ENCODE results near the gene YPEL1.
"Not testable (repeated sequence)": the region's sequence is repeated elsewhere in the genome, so short reads cannot be mapped to it uniquely, and the experiment has no call there.

The YPEL1 gene

DNA sequence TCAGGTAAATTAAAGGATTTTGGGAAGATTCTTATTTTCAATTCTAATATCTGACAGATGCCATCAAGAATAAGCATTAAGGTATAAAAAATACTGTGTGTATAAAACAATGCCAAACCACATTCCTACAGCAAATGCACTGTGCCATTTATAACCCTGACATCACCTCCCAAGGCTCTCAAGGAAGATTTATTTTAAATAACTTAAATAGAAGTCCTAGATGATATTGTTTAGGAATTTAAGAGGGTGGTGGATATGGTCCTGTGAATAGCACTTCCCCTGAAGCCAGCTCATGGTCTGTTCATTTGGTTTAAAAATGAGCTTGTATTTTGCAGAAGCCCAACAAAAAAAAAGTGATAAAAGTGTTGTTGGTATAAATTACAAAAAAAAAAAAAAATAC is 37.7 kb downstream of the YPEL1 start:
- peak; percentile 25 for DNase-seq

DNA sequence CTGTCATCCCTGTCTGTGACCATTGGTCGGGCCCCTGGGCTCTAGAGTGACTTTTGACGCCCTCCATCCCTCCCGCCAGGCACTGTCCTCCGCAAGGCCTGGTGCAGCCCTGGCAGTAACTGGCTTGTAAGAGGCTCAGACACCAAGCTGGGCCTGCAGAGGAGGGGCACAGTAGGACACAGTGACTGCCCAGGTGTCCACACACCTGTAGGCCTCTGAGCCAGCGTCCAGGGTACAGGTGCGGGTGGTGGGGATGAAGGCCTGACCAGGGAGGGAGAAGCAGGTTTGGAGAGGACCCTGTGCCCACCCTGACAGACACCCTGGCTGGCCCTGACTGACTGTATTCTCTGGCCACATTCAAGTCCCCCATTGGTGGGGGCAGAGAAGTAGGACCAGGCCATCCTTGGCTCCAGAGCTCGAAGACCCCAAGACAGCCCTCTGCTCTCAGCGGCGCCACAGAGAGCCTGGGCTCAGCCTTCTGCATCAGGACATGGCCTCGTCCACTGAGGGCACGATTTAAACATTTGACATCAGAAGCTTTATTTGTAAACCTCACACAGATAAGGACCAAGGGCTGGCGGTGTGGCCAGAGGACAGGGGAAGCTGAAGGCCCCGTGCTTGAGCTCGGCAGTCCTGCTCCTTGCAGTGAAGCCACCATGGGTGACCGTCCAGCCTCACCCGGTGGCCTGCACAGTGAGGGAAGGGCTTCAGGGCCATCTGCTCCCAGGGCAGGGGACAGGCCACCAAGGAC is 38.4 kb downstream of the YPEL1 start:
- no peak for DNase-seq

DNA sequence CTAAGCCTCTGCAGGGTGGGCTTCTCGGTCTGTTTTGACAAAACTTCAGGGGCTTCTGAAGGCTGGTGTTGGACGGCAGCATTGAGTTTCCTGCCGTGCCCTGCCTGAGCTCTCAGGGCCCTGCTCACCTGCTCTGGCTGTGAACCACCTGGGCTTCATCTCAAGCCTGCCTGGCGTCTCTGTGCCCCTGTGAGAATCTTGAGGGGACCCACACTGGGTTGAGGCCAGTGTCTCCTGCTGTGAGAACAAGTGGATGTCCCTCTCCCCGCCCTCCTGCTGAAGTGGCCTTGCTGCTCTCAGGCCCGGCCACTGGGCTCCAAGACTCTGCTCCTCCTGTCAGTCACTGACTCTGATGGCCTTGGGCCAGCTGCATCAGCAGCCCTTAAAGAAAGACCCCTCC is 39.5 kb downstream of the YPEL1 start:
- no peak for DNase-seq

DNA sequence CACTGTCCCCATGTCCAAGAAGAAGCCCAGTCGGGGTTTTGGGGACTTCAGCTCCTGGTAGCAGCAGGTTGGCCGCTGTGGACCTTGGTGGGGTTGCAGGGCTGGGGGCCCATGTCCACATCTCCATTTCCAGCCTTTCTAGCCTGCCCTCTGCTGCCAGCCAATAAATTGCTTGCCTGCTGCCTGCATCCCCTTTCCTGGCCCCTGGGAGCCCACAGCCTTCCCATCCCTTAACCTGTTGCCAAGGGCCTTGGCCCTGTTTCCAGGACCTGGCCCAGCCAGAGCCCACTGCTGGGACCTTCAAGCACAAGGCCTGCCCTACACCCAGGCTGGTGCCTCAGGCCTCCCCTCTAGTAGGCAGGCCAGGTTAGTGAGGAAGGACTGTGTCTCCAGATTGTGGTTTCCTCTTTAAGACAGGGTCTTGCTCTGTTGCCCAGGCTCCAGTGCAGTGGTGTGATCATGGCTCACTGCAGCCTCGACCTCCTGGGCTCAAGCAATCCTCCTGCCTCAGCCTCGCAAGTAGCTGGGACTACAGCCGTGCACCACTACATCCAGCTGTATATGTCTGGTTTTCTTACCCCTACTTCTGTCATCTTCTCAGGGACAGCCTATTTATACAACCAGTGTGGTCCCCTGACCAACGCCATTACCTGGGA is 40.0 kb downstream of the YPEL1 start:
- no peak for DNase-seq

DNA sequence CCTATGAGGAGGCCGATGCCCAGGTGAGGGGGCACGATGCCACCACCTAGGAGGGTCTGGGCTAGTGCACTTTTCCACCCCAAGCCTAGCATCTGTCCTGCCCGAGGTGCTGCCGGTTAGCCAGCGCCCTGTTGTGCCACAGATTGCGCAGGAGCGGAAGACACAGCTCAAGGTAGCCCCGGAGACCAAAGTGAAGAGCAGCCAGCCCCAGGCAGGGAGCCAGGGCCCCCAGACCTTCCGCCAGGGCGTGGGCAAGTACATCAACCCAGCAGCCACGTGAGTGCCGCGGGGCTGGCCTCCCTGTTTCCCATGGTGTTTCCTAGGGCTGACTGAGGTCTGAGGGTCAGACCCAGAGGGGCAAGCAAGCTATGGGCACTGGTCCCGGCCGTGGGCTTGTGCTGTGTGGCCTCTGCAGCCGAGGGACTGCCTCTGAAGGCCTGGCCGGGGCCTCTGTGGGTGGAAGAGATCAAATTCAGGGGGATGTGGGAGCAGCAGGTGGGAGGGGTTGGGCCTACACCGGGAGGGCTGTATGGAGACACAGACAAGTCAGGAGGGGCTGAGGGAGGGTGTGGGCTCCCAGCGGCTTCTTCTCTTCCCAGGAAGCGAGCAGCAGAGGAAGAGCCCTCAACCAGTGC is 40.7 kb downstream of the YPEL1 start:
- no peak for DNase-seq

DNA sequence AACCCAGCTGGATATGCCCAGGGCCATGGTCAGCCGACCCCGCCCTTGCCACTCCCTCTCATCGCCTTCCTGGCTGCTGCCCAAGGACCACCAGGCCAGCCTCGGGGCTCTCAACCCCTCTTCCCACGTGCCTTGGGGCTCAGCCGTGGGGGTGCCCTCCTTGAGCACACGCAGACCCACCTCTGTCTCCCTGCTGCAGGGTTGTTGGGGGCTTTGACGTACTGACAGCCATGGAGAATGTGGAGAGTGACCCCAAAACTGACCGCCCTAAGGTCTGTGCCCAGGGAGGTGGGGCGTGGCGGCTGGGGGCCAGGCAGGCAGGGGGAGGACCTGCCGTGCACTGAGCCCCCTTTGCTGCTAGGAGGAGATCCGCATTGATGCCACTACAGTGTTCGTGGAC is 41.2 kb downstream of the YPEL1 start:
- no peak for DNase-seq

DNA sequence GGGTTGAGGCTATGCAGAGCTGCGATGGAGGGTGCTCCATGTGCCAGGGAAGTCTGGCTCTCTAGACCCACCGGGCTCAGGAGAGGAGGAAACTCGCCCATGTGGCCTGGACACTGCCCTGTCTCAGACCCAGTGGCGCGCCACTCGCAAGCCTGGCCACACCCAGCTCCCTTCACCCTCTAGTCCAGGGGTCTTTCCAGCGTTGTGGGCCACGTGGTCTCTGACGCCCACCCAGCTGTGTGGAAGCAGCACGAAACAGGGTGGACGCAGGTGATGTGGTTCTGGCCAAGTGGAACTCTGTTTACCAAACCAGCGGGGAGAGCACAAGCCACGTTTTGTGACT is 41.6 kb downstream of the YPEL1 start:
- no peak for DNase-seq

DNA sequence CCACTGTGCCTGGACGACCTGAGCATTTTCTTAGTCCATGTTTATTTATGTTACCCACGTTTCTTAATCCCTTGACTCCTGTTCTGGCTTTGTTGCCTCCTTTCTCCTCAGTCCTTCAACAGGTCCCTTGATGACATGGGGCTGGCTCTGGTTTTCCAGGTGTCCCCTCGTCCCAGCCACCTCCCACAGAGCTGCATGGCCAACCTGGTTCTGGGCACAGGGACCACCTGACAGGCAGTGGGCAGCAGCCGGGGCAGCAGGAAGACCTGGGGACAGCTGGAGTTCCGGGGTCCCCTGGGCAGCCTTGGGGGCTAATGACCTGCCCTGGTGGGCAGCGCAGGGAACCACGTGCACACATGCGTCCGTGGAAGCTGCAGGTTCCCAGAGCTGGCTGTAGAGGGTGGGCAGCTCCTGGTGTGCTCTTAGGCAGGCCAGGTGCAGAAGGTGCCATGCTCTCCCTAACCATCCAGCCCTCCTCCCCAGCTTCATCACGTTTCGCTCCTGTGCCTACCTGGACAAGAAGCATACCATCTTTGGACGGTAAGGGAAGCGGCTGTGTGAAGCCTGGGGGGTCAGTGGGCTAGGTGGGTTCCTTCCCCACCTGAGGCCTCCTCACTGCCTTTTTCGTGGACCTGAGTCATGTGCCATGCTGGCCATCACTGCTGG is 42.1 kb downstream of the YPEL1 start:
- DNase-seq = no peak

DNA sequence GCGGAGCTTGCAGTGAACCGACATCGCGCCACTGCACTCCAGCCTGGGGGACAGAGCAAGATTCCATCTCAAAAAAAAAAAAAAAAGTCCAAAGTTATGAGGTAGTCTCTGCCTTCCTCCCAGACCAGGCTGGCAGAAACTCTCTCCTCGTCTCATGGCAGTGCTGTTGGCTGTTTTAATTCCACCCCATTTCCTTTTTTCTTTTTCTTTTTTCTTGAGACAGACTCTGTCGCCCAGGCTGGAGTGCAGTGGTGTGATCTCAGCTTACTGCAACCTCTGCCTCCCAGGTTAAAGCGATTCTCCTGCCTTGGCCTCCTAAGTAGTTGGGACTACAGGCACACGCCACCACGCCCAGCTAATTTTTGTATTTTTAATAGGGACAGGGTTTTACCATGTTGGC is 42.7 kb downstream of the YPEL1 start:
- not testable (repeated sequence) for DNase-seq

DNA sequence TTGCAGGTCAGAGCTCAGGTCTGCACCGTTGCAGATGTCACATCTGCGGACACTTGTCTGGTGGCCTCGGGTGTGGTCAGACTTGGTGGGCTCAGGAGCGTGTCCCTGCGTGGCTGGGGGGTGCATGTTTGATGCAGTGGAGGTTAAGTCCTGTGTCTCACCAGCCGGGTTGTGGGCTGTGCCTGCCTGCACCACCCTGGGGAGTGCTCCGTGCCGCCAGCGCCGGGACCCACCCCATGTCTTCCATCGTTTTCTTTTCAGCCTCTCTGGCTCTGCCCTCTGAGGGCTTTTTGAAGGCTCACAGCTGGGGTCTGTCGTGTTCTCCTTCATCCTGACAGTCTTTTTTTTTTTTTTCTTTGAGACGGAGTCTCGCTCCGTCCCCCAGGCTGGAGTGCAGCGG is 43.8 kb downstream of the YPEL1 start:
- no peak for DNase-seq

DNA sequence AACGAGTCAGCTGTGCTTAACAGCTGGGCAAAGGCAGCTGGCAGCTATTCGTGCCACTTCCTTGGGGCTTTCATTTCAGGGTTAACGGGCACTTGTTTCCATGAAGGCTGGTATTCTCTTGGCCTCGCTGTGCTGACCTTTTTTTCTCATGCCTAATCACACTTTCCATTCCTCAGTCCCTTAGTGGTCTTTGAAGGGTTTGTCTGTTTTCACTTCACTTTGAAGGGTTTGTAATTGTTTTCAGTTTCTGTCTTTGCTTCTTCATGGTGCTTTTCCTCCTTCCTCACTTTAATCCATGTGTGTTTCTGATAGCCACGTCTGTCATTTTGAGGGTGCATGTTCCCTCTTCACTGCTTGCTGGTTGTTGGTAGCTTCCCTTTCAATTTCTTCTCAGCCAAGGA is 45.2 kb downstream of the YPEL1 start:
- no peak for DNase-seq

DNA sequence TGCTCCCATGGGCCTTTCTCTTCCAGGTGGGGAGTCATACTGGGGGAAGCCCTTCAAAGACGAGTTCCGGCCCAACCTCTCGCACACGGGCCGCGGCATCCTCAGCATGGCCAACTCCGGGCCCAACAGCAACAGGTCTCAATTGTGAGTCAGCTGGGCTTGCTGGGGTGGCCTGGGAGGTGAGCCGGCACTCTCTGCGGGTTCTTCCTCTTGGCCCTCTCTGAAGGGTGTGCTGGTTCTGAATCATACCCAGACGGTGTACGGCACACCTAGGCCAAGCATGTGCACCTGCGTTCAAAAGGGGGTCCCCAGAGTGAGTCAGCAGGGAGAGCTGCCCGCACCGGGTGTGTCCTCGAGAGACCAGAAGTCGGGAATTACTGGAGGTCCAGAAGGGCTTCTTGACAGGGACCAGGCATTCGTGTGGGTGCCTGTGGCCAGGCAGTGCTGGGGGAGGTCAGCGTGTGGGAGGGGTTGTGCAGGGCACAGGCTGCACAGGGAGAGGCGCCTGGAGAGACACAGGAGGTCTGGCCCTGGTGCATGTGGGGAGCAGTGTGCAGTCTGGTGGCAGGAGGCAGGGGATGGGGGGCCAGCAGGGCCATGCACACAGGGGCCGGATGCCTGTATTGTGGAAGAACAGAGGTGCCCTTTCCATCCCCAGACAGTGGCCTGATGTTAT is 46.8 kb downstream of the YPEL1 start:
- no peak for DNase-seq

DNA sequence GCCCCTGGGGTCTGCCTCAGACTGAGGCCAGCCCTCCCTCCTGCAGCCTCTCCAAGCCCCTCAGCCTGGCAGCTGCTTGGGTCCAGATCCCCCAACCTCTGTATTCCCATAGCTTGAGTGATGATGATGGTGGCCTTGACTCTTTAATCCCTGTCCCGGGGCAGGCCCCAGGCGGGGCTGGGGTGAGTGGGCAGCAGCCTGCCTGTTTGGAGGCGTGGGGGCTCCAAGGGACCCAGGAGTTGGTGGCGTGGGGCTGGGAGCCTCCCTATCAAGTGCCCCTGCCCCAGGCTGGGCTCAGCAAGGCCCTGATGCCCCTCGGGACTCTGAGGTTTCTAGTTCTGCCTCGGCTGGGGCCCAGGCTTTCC is 47.3 kb downstream of the YPEL1 start:
- DNase-seq = no peak

DNA sequence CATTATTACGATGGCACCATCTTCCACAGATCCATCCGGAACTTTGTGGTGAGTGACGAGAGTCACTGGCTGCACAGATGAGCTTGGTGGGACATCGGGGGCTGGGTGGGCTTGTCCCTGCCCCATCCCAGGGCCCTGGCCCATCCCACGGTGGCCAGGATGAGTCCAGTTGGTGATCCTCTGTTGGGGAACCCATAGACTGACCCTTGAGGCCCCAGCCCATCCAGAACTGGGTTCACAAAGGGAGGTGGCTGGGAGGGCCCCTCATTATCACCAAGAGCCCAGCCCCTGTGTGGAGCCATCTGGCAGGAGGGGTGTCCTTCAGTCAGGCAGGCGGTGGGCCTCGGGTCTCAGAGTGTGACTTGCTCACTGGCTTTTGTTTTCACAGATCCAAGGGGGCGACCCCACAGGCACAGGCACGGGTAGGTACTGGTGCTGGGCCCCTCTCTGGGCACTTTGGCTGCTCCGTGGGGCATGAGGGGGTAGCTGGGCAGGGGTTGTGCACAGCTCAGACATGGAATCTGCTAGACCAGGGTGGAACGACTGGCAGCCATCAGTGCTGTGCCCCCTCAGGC is 47.8 kb downstream of the YPEL1 start:
- no peak for DNase-seq

DNA sequence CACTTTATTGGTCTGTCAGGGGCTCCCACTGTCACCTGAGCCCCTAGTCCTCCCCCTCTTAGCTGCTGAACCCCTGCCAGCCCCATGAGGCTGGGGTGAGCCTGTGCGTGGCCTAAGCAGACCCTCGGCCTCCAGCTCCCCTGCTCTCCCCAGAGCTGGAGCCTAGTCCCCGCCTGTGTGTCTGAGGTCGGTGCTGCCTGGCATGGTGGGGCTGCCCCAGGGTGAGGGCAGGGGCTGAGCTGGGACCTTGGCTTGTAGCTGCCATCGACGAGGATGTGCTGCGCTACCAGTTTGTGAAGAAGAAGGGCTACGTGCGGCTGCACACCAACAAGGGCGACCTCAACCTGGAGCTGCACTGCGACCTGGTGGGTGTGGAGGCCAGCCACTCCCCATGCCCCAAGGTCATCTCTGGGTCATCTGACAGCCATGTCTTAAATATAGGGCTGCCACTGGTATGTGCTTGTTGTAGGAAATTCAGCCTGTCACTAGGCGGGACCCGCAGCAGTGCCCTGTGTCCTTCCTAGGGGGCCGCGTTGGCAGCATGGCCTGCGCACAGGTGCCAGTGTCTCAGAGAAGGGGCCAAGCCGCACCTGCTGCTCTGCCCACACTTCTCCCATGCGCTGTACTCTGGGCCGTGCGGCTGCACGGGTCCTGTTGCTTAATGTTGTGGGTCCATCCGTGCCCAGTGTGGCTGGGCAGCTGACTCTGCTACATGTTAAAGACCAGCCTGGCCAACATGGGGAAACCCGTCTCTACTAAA is 48.8 kb downstream of the YPEL1 start:
- DNase-seq = no peak

DNA sequence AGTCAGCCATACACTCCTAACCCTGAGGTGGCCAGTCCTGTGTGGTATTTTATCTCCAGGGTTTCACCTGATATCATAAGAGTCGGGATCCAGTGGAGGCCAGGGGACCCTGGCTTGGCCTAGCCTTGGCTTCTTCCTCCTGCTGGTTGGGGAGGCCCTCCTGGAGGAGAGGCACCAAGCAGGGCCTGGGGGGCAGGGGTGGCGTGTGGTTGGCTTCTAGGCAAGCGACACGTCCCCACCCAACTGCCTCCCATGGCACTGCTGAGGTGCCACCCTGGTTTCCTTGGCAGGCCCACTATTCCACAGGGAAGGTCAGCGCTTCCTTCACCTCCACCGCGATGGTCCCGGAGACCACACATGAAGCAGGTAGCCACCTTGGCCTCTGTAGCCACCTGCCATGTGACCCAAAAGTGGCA is 49.4 kb downstream of the YPEL1 start:
- DNase-seq = no peak

DNA sequence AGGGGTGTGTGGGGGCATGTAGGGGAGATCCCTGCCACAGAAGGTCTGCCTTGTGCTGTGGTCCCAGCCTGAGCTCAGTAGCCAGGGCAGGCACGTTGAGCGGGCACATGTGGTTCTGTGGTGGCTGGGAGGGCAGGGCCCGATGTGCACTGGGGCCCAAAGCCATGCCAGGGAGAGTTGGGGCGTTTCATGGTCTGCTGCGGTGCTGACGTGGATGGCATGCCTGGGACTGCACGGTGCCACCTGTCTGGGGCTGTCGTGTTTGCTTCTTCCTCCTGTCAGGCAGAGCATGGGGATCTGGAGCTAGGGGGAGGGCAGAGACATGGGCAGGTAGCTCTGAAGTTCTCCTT is 50.5 kb downstream of the YPEL1 start:
- DNase-seq = no peak

DNA sequence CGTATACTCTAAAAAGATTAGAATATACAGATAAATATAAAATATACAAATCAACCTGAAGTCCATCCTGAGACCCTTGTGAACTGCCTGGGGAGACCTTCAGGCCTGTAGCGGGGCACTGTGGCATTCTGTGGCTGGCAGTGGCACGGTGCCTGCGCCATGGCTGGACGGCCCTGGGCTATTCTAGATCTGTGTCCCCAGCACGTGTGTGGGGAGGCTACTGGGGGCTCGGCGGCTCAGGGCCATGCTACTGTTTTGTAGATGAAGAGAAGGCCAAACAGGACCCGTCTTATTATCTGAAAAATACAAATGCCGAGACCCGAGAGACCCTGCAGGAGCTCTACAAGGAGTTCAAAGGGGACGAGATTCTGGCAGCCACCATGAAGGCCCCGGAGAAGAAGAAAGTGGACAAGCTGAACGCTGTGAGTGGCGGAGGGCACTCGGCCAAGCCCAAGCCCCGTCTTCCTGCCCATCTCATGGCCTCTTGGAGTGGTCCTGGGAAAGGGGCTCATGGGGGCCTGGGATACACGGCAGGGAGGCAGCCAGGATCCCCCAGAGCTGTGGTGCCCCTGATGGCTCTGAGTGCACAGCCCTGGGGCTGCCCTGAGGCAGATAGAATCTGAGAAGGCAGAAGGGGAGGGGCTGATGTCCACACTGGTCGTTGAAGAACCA is 51.0 kb downstream of the YPEL1 start:
- no peak for DNase-seq

DNA sequence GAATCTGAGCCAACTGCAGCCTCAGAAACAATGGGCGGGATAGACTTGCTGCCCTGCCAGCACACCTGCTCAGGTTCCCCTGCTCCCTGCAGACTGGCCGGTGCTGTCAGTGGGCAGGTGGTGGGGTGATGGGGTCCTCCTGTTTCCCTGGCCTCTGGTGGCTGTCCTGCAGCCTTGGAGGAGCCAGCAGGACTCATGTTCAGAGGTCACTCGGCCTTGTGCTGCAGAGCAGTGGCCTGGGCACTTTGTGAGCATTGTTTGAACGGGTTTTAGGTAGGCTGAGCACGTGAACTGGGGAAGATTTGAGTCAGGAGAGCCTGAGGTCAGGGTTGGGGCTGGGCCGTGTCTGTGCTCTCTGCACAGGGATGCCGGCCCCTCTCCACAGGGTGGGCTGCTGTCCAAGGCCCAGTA is 52.2 kb downstream of the YPEL1 start:
- DNase-seq = no peak

DNA sequence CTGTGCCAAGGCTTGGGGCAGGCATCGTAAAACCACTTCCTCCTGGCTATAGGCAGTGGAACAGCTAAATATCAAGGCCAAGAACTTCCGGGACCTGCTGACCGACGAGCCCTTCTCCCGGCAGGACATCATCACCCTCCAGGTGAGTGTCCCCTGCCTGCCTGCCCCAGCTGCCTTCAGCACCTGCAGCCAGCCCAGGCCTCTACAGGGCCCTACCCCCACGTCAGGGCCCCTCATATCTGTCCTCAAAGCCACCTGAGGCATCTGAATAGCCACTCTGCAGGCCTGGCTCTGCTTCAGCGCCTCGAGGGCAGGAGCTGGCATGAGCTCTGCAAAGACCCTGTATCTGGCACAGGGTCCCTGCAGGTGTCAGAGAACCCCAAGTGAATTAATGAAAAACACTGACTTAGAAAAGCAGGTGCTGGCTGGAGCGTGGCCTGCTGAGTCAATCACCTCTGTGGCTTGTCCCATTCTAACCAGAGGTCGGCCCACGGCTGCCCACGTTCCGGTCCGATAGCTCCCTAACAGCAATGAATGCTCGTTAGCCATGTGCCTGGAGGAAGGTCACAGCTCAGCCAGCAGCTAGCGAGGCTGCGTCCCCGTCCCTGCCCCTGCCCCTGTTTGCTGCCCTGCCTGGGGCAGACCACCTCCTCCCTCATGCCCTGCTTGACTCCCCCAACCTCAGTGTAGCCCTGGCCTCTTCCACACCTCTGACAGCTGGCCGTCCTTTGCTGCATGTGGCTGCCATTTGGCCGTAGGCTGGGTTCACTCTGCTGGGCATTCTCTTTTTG is 53.0 kb downstream of the YPEL1 start:
- no peak for DNase-seq
